Measurements from ENCODE around the gene ARL14EP. TPM values are rescaled to one million over a fixed set of nuclear protein-coding genes. Genes with fewer than 3 reads are reported as not detected.

The ARL14EP gene
- total and polyA plus RNA-seq, 8 donors, result 5.4 to 16.9 (median 11.5) TPM

GRCh38 chr11:30356391-30356790 is 33.5 kb downstream of the ARL14EP start:
- Histone ChIP-seq H3K4me1 (no peaks in the 10 kb centered on the region), H3K9me3 (no peaks in the 10 kb centered on the region), H3K27me3 (no peaks in the 10 kb centered on the region), H3K4me3 (no peak overlapping the region), H3K27ac (no peak overlapping the region), H3K36me3 (no peaks in the 10 kb centered on the region)
- WGBS, 2 donors, result 76 to 90% methylated on average over 4 of the region's 4 CpGs
- DNase-seq (no peak), ATAC-seq (no peak), FAIRE-seq (no peak)
- TF ChIP-seq CTCF (IDR thresholded peaks at IDR 0.05), result no peak
- intact Hi-C loops (cut with DNase I), result no loop called here

- Histone ChIP-seq H3K27ac (no peak overlapping the region), H3K27me3 (no peaks in the 10 kb centered on the region), H3K4me1 (no peaks in the 10 kb centered on the region), H3K4me3 (no peak overlapping the region), H3K9me3 (no peaks in the 10 kb centered on the region), H3K36me3 (no peaks in the 10 kb centered on the region)
- TF ChIP-seq CTCF (IDR thresholded peaks at IDR 0.05), result no peak
- DNase-seq (no peak), ATAC-seq (no peak), FAIRE-seq (no peak)
- intact Hi-C loops (cut with DNase I), result no loop called here
- WGBS, 2 donors, result 12 to 17% methylated on average over 1 of the region's 1 CpG
Measured at GRCh38 chr11:30357872-30358271, 35.0 kb downstream of the ARL14EP start.

DNA sequence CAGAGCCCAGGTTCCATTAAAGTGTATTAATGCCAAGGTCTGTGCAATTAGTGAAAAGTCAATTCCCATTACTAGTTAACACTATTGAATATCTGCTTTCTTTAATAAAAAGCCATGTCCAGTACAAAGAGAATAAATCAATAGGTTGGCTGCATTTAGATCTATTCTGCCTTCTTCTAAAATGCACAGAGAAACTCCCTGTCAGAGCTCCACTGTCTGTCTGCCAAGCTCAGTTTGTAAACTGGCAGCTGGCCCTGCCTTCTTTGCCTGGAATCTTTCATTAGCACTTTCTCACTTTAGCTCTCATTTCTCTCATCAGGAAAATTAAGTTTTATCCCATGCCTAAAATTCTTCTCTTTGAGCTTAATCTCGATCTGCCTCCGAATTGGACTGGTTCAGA is 35.6 kb downstream of the ARL14EP start:
- Histone ChIP-seq H3K9me3 (no peaks in the 10 kb centered on the region), H3K27ac (no peak overlapping the region), H3K4me3 (no peak overlapping the region), H3K36me3 (no peaks in the 10 kb centered on the region), H3K4me1 (no peaks in the 10 kb centered on the region), H3K27me3 (no peaks in the 10 kb centered on the region)
- intact Hi-C loops (cut with DNase I), result no loop called here
- ATAC-seq (no peak), DNase-seq (no peak), FAIRE-seq (no peak)
- WGBS, 2 donors, result 35 to 40% methylated on average over 2 of the region's 2 CpGs
- no peak for TF ChIP-seq CTCF (IDR thresholded peaks at IDR 0.05)

DNA sequence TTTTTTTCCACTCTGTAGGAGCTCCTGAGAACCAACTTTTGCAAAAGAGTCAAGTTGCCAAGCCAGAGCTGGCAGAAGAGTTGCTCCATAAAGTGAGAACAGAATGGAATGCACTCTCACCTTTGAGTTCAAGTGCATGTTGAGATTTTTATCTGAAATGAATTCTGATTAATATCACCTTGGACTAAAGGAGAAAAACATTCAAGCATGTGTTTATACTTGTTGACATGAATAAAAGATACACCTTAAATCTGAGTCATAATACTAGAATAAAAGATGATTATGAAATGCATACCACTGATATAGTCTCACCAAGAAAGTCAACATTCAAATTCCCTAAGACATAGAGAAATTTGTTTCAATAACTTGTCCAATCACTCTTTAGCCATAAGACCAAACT is 37.8 kb downstream of the ARL14EP start:
- Histone ChIP-seq H3K27me3 (no peaks in the 10 kb centered on the region), H3K36me3 (no peaks in the 10 kb centered on the region), H3K9me3 (no peaks in the 10 kb centered on the region), H3K27ac (no peak overlapping the region), H3K4me1 (no peaks in the 10 kb centered on the region), H3K4me3 (no peak overlapping the region)
- TF ChIP-seq CTCF (IDR thresholded peaks at IDR 0.05), result no peak
- intact Hi-C loops (cut with DNase I), result no loop called here
- no peak for FAIRE-seq
- ATAC-seq, result no peak
- no peak for DNase-seq

DNA sequence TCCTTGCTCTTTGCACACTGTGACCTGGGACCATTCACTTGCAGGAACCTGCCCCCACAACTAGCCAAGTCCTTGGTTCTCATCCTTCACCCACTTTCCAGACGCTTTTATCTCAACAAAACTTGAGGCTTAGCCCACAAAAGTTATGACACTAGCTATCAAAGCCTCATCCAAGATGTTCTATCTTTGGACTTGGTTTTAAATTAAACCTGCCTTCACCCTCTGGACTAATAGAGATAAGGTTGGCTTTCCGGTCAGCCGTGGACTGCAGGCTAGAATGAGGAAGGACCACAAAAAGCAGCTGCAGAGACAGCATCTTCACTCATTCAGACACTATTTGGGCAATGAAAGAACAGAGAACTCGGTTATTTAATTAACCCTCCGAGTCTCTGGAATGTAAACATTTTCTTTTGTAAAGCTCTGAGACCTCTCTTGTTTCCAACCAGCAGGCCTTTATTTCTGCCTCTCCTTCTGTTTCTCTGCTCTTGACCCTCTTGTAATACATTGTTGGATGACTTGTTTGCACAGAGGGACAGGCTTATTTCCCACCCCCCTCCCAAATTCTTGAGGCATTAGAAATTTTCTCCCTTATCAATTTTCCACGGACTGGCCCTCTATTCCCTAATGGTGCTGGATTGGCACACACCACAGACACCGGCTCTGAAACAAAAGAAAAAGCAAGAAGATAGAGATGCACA is 41.4 kb downstream of the ARL14EP start:
- Histone ChIP-seq H3K4me1 (no peaks in the 10 kb centered on the region), H3K4me3 (no peak overlapping the region), H3K36me3 (no peaks in the 10 kb centered on the region), H3K27me3 (no peaks in the 10 kb centered on the region), H3K27ac (no peak overlapping the region), H3K9me3 (no peaks in the 10 kb centered on the region)
- TF ChIP-seq CTCF (IDR thresholded peaks at IDR 0.05), result no peak
- intact Hi-C loops (cut with DNase I), result no loop called here
- no peak for FAIRE-seq
- ATAC-seq, result no peak
- WGBS, 2 donors, result 37 to 39% methylated on average over 7 of the region's 7 CpGs
- no peak for DNase-seq

Measured in pancreas (tissue), 10 donors.